GM18907 (cell line): Measurements from ENCODE around the gene DDX23.

Experiments
- ATAC-seq: cut with Tn5 transposase; IDR thresholded peaks from one replicate; pipeline ENCODE4 v1.9.1; 2021; ENCODE audit warnings: mild to moderate bottlenecking, moderate library complexity; ENCODE audit not compliant: unreplicated experiment

DDX23 gene

GRCh38 chr12:48800971-48801370, 51.0 kb downstream of the DDX23 start:
- no peak for ATAC-seq

GRCh38 chr12:48800457-48800856, 51.5 kb downstream of the DDX23 start:
- ATAC-seq, result no peak

- ATAC-seq, result no peak
Observed at GRCh38 chr12:48796976-48797375, 55.0 kb downstream of the DDX23 start.

GRCh38 chr12:48795550-48796455, 56.2 kb downstream of the DDX23 start:
- ATAC-seq, result peak; percentile 50

- no peak for ATAC-seq
Observed at GRCh38 chr12:48794870-48795269, 57.1 kb downstream of the DDX23 start.

GRCh38 chr12:48793696-48794095, 58.3 kb downstream of the DDX23 start:
- ATAC-seq, result no peak

- no peak for ATAC-seq
Observed at GRCh38 chr12:48789858-48790326, 62.1 kb downstream of the DDX23 start.

GRCh38 chr12:48788854-48789775, 62.8 kb downstream of the DDX23 start, which contains the start of gene ADCY6:
Gene ADCY6, minus strand, starts transcription at chr12:48789089. Its CDS starts 5,655 bp downstream, at chr12:48783434.
- peak; percentile 69 for ATAC-seq

- ATAC-seq, result peak; percentile 17
Observed at GRCh38 chr12:48788524-48788853, 63.5 kb downstream of the DDX23 start.

- no peak for ATAC-seq
Observed at GRCh38 chr12:48787791-48788523, 64.0 kb downstream of the DDX23 start.

GRCh38 chr12:48786591-48787544, 65.1 kb downstream of the DDX23 start:
- no peak for ATAC-seq

GRCh38 chr12:48783432-48783831, 68.5 kb downstream of the DDX23 start:
- no peak for ATAC-seq

- no peak for ATAC-seq
Observed at GRCh38 chr12:48782457-48783395, 69.2 kb downstream of the DDX23 start.

- ATAC-seq, result no peak
Observed at GRCh38 chr12:48781750-48782456, 70.1 kb downstream of the DDX23 start.

- ATAC-seq, result no peak
Observed at GRCh38 chr12:48780381-48781025, 71.5 kb downstream of the DDX23 start.

GRCh38 chr12:48779869-48780268, 72.1 kb downstream of the DDX23 start:
- no peak for ATAC-seq
